ENCODE measurements around the gene PDLIM3.
A peak's percentile ranks its signal among the peaks of the same experiment; 100 is the strongest.

The PDLIM3 gene

GRCh38 chr4:185534866-185535611 is at the start of gene PDLIM3:
PDLIM3 (minus strand) TSS chr4:185535507; CDS start chr4:185535434, 73 bp downstream.
- TF ChIP-seq Cebpa-rat (IDR thresholded peaks at IDR 0.05): no peak
- peak within 1 kb of the TSS; percentile 56 to 93 (median 79) for H3K4me2 ChIP-seq
- H3K4me1 ChIP-seq: peaks cover 0 to 10% (median 5%) of the 10 kb centered on the region in 10 experiments; a peak in 10 of 20 replicates
- peak within 1 kb of the TSS; percentile 36 to 64 (median 52); a peak in 19 of 20 replicates for H3K4me3 ChIP-seq
- H3K36me3 ChIP-seq: no peaks in the 10 kb centered on the region
- peaks cover 57 to 75% (median 68%) of the 10 kb centered on the region in 11 experiments for H3K27me3 ChIP-seq
- H3K9me3 ChIP-seq (replicated peaks in 1 of 11): peaks cover 0 to 7% (median 0%) of the 10 kb centered on the region in 11 experiments; a peak in 3 of 22 replicates
- no peak within 1 kb of the TSS for H3K27ac ChIP-seq
- peaks cover 0 to 14% (median 0%) of the 10 kb centered on the region in 11 experiments; a peak in 8 of 22 replicates for H4K20me1 ChIP-seq
- H3K9ac ChIP-seq: peak within 1 kb of the TSS in 2 of 11 experiments; percentile 42 to 43; a peak in 2 of 22 replicates

- Histone ChIP-seq H3K4me3 (no peak overlapping the region), H3K4me2 (no peak overlapping the region), H4K20me1 (no peaks in the 10 kb centered on the region), H3K27ac (no peak overlapping the region), H3K9me3 (replicated peaks in 1 of 11) (0 out of 22 replicates have a peak, but pooled peaks cover 0 to 5% (median 0%) of the 10 kb centered on the region in 11 experiments), H3K4me1 (no peaks in the 10 kb centered on the region), H3K27me3 (peaks cover 0 to 5% (median 0%) of the 10 kb centered on the region in 11 experiments; a peak in 3 of 22 replicates), H3K36me3 (no peaks in the 10 kb centered on the region), H3K9ac (no peak overlapping the region)
- TF ChIP-seq Cebpa-rat (IDR thresholded peaks at IDR 0.05): no peak
These were observed 48.5 kb upstream of the PDLIM3 start for GRCh38 chr4:185583813-185584212.

GRCh38 chr4:185582651-185583400 is 47.5 kb upstream of the PDLIM3 start:
- Histone ChIP-seq H4K20me1 (no peaks in the 10 kb centered on the region), H3K27ac (no peak overlapping the region), H3K27me3 (peaks cover 0 to 5% (median 0%) of the 10 kb centered on the region in 11 experiments; a peak in 3 of 22 replicates), H3K4me3 (no peak overlapping the region), H3K4me1 (no peaks in the 10 kb centered on the region), H3K9ac (no peak overlapping the region), H3K9me3 (replicated peaks in 1 of 11) (0 out of 22 replicates have a peak, but pooled peaks cover 0 to 9% (median 0%) of the 10 kb centered on the region in 11 experiments), H3K4me2 (no peak overlapping the region), H3K36me3 (no peaks in the 10 kb centered on the region)
- no peak for TF ChIP-seq Cebpa-rat (IDR thresholded peaks at IDR 0.05)

- no peak overlapping the region for H3K4me2 ChIP-seq
- TF ChIP-seq Cebpa-rat (IDR thresholded peaks at IDR 0.05): no peak
These were observed 45.4 kb upstream of the PDLIM3 start for GRCh38 chr4:185580699-185581098.

GRCh38 chr4:185578284-185578683 is 43.0 kb upstream of the PDLIM3 start:
- no peak overlapping the region for H3K4me3 ChIP-seq
- no peak for TF ChIP-seq Cebpa-rat (IDR thresholded peaks at IDR 0.05)
- no peaks in the 10 kb centered on the region for H3K36me3 ChIP-seq
- no peak overlapping the region for H3K9ac ChIP-seq
- no peaks in the 10 kb centered on the region for H3K27me3 ChIP-seq
- no peak overlapping the region for H3K4me2 ChIP-seq
- no peaks in the 10 kb centered on the region for H3K4me1 ChIP-seq
- no peaks in the 10 kb centered on the region for H4K20me1 ChIP-seq
- H3K27ac ChIP-seq: no peak overlapping the region
- 0 out of 22 replicates have a peak, but pooled peaks cover 0 to 9% (median 0%) of the 10 kb centered on the region in 11 experiments for H3K9me3 ChIP-seq (replicated peaks in 1 of 11)

More at GRCh38 chr4:185580699-185581098, 45.4 kb upstream of the PDLIM3 start:
- no peak overlapping the region for H3K9ac ChIP-seq
- H3K4me3 ChIP-seq: no peak overlapping the region
- H3K4me1 ChIP-seq: no peaks in the 10 kb centered on the region
- H3K36me3 ChIP-seq: no peaks in the 10 kb centered on the region
- no peak overlapping the region for H3K27ac ChIP-seq
- H3K9me3 ChIP-seq (replicated peaks in 1 of 11): 0 out of 22 replicates have a peak, but pooled peaks cover 0 to 9% (median 0%) of the 10 kb centered on the region in 11 experiments
- H4K20me1 ChIP-seq: no peaks in the 10 kb centered on the region
- no peaks in the 10 kb centered on the region for H3K27me3 ChIP-seq

GRCh38 chr4:185576962-185577950 is 41.9 kb upstream of the PDLIM3 start:
- Histone ChIP-seq H3K9me3 (replicated peaks in 1 of 11) (0 out of 22 replicates have a peak, but pooled peaks cover 0 to 9% (median 0%) of the 10 kb centered on the region in 11 experiments), H3K27me3 (no peaks in the 10 kb centered on the region), H3K4me1 (no peaks in the 10 kb centered on the region), H4K20me1 (no peaks in the 10 kb centered on the region), H3K36me3 (no peaks in the 10 kb centered on the region), H3K4me3 (no peak overlapping the region), H3K27ac (no peak overlapping the region), H3K9ac (no peak overlapping the region), H3K4me2 (no peak overlapping the region)
- no peak for TF ChIP-seq Cebpa-rat (IDR thresholded peaks at IDR 0.05)

- TF ChIP-seq Cebpa-rat (IDR thresholded peaks at IDR 0.05): no peak
- H3K9ac ChIP-seq: no peak overlapping the region
- no peak overlapping the region for H3K4me2 ChIP-seq
- no peaks in the 10 kb centered on the region for H3K27me3 ChIP-seq
- H3K4me3 ChIP-seq: no peak overlapping the region
- H3K9me3 ChIP-seq (replicated peaks in 1 of 11): 0 out of 22 replicates have a peak, but pooled peaks cover 0 to 9% (median 0%) of the 10 kb centered on the region in 11 experiments
- no peak overlapping the region for H3K27ac ChIP-seq
- no peaks in the 10 kb centered on the region for H3K4me1 ChIP-seq
- no peaks in the 10 kb centered on the region for H3K36me3 ChIP-seq
- no peaks in the 10 kb centered on the region for H4K20me1 ChIP-seq
These were observed 41.1 kb upstream of the PDLIM3 start for GRCh38 chr4:185576314-185576961.

- Histone ChIP-seq H3K27ac (no peak overlapping the region), H3K4me3 (no peak overlapping the region)
These were observed 38.4 kb upstream of the PDLIM3 start for GRCh38 chr4:185573651-185574199.

More at GRCh38 chr4:185573651-185574199, 38.4 kb upstream of the PDLIM3 start:
- Histone ChIP-seq H4K20me1 (no peaks in the 10 kb centered on the region), H3K9me3 (replicated peaks in 1 of 11) (0 out of 22 replicates have a peak, but pooled peaks cover 0 to 2% (median 0%) of the 10 kb centered on the region in 11 experiments), H3K36me3 (no peaks in the 10 kb centered on the region), H3K27me3 (no peaks in the 10 kb centered on the region), H3K4me1 (no peaks in the 10 kb centered on the region), H3K4me2 (no peak overlapping the region), H3K9ac (no peak overlapping the region)
- TF ChIP-seq Cebpa-rat (IDR thresholded peaks at IDR 0.05): no peak

All from BLaER1 treated with 17β-estradiol and CSF1 and Interleukin-3, amounts not matched to agents 10 nM and 100 nM (cell line).